ENCODE results near the gene ASTN1.

DNA sequence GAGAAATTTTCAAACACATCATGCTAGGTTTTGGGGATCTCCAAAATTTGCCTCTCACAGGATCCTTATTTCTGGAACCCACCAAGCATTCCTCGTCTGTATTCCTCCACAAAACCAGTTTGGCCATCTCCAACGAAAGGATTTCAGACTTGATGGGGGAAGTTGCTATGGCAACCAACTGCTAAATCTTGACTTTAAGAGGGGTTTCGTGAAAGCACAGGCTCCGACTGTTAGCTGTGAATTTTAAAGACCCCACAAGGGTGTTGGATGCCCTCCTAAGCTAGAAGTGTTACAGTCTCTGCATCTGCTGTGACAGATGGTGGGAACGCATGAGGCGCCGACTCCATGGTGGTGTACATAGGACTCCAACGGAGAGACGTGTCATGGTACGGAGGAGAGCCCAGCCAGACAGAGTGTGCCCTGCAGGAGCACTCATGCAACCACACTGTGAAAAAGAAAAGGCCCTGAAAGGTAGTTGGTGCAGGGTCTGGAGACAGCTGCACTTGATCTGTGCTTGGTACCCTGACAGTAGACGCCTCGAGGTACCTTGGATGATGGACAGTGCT lies 147.1 kb downstream of the ASTN1 start:
- TF ChIP-seq, protein P1, sequence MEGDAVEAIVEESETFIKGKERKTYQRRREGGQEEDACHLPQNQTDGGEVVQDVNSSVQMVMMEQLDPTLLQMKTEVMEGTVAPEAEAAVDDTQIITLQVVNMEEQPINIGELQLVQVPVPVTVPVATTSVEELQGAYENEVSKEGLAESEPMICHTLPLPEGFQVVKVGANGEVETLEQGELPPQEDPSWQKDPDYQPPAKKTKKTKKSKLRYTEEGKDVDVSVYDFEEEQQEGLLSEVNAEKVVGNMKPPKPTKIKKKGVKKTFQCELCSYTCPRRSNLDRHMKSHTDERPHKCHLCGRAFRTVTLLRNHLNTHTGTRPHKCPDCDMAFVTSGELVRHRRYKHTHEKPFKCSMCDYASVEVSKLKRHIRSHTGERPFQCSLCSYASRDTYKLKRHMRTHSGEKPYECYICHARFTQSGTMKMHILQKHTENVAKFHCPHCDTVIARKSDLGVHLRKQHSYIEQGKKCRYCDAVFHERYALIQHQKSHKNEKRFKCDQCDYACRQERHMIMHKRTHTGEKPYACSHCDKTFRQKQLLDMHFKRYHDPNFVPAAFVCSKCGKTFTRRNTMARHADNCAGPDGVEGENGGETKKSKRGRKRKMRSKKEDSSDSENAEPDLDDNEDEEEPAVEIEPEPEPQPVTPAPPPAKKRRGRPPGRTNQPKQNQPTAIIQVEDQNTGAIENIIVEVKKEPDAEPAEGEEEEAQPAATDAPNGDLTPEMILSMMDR (IDR thresholded peaks at IDR 0.05) = no peak
- TF ChIP-seq POLR2AphosphoS5 (IDR thresholded peaks at IDR 0.05) (no peak), EP300 (IDR thresholded peaks at IDR 0.05) (no peak)

All from gastroesophageal sphincter (tissue), 3 donors.